MCF 10A (cell line): ENCODE data around the gene NODAL. TPM values are rescaled to one million over a fixed set of nuclear protein-coding genes. Genes with fewer than 3 reads are reported as not detected.
"Not testable (repeated sequence)": the region's sequence is repeated elsewhere in the genome, so short reads cannot be mapped to it uniquely, and the experiment has no call there.

Source experiments
- Bru-seq: library from RNA; stranded (reverse); fragments of 400-500 nt; gene quantifications from one replicate; lab custom pipeline; 2021; lab: Mats Ljungman, UMichigan
- BruChase-seq, 2 experiments: library from RNA; stranded (reverse); fragments of 400-500 nt; gene quantifications; one replicate each; lab custom pipeline; 2021; lab: Mats Ljungman, UMichigan
- BruUV-seq: library from RNA; stranded (reverse); fragments of 400-500 nt; replicated peaks from 2 replicates; lab custom pipeline; 2021; lab: Mats Ljungman, UMichigan
- CTCF ChIA-PET: fragments of 300-600 bp; sonication (Branson Sonifier 250); formaldehyde crosslinking; extraction: SDS; loops from one replicate; lab custom pipeline; 2021; ENCODE audit warnings: antibody characterized with exemption, inconsistent platforms; lab: Yijun Ruan, JAX
- POLR2A ChIA-PET: fragments of 300-600, 350-650 bp; sonication (Branson Sonifier 250); formaldehyde crosslinking; extraction: SDS; loops from one replicate; lab custom pipeline; 2020; ENCODE audit warnings: antibody characterized with exemption, inconsistent platforms; lab: Yijun Ruan, JAX
- DNase-seq: peaks from one replicate; pipeline ENCODE4 v3.0.0-alpha.2; 2018; ENCODE audit not compliant: unreplicated experiment
- H3K27ac Mint-ChIP-seq: one replicate; pipeline ENCODE4 v1.8.0; 2022; ENCODE audit warnings: mild to moderate bottlenecking, low read depth, mixed read lengths; ENCODE audit not compliant: unreplicated experiment
- H3K27me3 Mint-ChIP-seq: one replicate; pipeline ENCODE4 v1.8.0; 2022; ENCODE audit warnings: mixed read lengths; ENCODE audit not compliant: insufficient read depth, unreplicated experiment
- H3K36me3 Mint-ChIP-seq: one replicate; pipeline ENCODE4 v1.8.0; 2022; ENCODE audit warnings: mild to moderate bottlenecking, moderate library complexity, mixed read lengths; ENCODE audit not compliant: insufficient read depth, unreplicated experiment
- H3K4me1 Mint-ChIP-seq: one replicate; pipeline ENCODE4 v1.8.0; 2022; ENCODE audit warnings: mixed read lengths; ENCODE audit not compliant: insufficient read depth, unreplicated experiment
- H3K4me3 Mint-ChIP-seq: one replicate; pipeline ENCODE4 v1.8.0; 2022; ENCODE audit warnings: mild to moderate bottlenecking, moderate library complexity, mixed read lengths; ENCODE audit not compliant: unreplicated experiment
- H3K9me3 Mint-ChIP-seq: one replicate; pipeline ENCODE4 v1.8.0; 2022; ENCODE audit warnings: mixed read lengths; ENCODE audit not compliant: unreplicated experiment
- intact Hi-C: fragments of 100-400 bp; cut with micrococcal nuclease; formaldehyde crosslinking; loops from 2 replicates; pipeline ENCODE4 v1.14.1; 2022
- long read RNA-seq: library from polyadenylated mRNA; stranded (forward); transcript quantifications from one replicate; pipeline ENCODE4 v2.0.0, GENCODE V29; 2022
- total RNA-seq: library from RNA; stranded (reverse); gene quantifications from 2 replicates; pipeline ENCODE4 v1.2.3, GENCODE V29; 2022
- TF ChIP-seq, protein P1 (sequence below): fragments of 200-600 bp; IDR thresholded peaks from one replicate; pipeline ENCODE4 v1.8.0; 2022; ENCODE audit warnings: antibody characterized with exemption, mild to moderate bottlenecking; ENCODE audit not compliant: unreplicated experiment

The NODAL gene
- total RNA-seq (not detected in 2 replicates), Bru-seq, nascent RNA (not detected), BruChase-seq, experiment 1, labeled RNA remaining after a 6-hour chase (not detected), BruChase-seq, experiment 2, labeled RNA remaining after a 2-hour chase (not detected)
- long read RNA-seq = 0 reads

DNA sequence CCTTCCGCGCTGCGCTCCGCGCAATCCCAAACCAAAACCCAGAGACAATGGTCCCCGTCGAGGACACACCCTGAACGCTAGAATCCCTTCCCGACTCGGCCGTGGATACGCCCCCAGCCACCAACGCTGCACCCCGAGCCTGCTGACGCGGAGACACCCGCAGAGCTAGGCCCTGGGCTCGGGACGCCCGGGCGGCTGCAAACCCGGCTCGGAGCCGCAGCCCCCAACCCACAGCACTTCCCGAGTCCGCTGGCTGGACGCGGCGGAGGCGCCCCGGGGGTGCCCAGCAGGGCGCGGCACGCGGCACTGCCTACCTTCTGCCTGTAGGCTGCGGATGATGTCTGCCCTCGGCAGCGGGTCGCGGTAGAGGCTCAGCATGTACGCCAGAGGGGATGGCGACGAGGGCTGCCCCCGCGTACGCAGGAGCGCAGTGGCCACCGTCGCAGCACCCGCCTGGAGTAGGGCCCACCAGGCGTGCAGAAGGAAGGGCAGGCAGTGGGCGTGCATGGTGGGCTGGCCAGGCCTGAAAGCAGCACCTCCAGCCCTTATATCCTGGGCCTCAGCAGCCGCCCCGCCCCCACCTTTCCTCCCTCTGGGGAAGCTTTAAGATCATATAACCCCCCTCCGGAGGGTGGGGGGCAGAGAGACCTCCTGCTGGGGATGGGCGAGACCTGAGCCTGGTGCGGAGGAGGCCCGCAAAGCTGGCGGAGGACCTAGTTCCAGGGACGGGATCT lies at the start of gene NODAL:
TSS of gene NODAL (minus strand) at position 521 of the 734 bp plus-strand sequence. CDS start at position 507, 14 bp downstream.
- DNase-seq = no peak
- ChIA-PET CTCF (no interaction called here), POLR2A (no interaction called here)
- Mint-ChIP-seq H3K27me3 (peaks cover 13% of the 10 kb centered on the region), H3K4me1 (no peaks in the 10 kb centered on the region), H3K36me3 (no peaks in the 10 kb centered on the region), H3K9me3 (no peaks in the 10 kb centered on the region), H3K27ac (no peak within 1 kb of the TSS), H3K4me3 (no peak within 1 kb of the TSS)
- intact Hi-C loops = no loop called here
- no TSS peak for BruUV-seq
- TF ChIP-seq, protein P1, sequence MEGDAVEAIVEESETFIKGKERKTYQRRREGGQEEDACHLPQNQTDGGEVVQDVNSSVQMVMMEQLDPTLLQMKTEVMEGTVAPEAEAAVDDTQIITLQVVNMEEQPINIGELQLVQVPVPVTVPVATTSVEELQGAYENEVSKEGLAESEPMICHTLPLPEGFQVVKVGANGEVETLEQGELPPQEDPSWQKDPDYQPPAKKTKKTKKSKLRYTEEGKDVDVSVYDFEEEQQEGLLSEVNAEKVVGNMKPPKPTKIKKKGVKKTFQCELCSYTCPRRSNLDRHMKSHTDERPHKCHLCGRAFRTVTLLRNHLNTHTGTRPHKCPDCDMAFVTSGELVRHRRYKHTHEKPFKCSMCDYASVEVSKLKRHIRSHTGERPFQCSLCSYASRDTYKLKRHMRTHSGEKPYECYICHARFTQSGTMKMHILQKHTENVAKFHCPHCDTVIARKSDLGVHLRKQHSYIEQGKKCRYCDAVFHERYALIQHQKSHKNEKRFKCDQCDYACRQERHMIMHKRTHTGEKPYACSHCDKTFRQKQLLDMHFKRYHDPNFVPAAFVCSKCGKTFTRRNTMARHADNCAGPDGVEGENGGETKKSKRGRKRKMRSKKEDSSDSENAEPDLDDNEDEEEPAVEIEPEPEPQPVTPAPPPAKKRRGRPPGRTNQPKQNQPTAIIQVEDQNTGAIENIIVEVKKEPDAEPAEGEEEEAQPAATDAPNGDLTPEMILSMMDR = no peak

DNA sequence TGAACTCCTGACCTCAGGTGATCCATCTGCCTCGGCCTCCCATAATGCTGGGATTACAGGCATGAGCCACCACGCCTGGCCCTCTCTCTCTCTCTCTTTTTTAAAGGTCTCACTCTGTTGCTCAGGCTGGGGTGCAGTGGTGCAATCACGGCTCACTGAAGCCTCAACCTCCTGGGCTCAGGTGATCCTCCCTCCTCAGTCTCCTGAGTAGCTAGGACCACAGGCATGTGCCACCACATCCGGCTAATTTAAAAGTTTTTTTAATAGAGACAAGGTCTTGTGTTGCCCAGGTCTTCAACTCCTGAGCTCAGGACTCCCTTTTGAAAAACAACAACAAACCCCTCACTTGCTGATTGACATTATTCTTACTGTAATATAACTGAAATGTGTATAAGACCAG lies 48.7 kb upstream of the NODAL start:
- Mint-ChIP-seq H3K27me3 (peaks cover 23% of the 10 kb centered on the region), H3K9me3 (no peaks in the 10 kb centered on the region), H3K4me3 (no peak overlapping the region), H3K36me3 (no peaks in the 10 kb centered on the region), H3K4me1 (no peaks in the 10 kb centered on the region), H3K27ac (no peak overlapping the region)
- ChIA-PET CTCF (interaction anchor here (0.7 kb wide), 1 partner anchor 29 kb away, joined by 3 read pairs; no protein-coding TSS in a partner anchor), POLR2A (interaction anchor here (0.7 kb wide), 1 partner anchor 13 kb away, joined by 3 read pairs; no protein-coding TSS in a partner anchor)
- DNase-seq = no peak
- intact Hi-C loops = no loop called here
- BruUV-seq = no TSS peak
- TF ChIP-seq, protein P1 = no peak

DNA sequence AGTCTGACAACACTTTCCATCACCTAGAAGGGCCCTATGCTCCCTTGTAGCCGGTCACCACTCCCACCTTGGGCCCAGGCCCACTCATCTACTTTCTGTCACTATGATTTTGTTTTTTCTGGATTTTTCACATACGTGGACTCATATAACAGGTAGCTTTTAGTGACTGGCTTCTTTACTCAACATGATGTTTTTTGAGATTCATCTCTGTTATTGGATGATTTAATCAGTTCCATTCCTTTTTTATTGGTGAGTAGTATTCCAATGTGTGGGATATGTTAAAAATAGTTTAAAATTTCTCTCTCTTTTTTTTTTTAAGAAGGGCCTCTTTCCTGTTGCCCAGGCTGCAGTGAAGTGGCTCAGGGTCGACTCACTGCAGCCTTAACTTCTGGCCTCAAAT lies 46.3 kb upstream of the NODAL start:
- H3K4me3 Mint-ChIP-seq = no peak overlapping the region
- H3K36me3 Mint-ChIP-seq = no peaks in the 10 kb centered on the region
- TF ChIP-seq, protein P1 = no peak
- CTCF ChIA-PET = interaction anchor here (1.0 kb wide), 2 partner anchors 27 to 53 kb away, joined by 3 to 5 read pairs; no protein-coding TSS in a partner anchor
- H3K27ac Mint-ChIP-seq = no peak overlapping the region
- no peaks in the 10 kb centered on the region for H3K4me1 Mint-ChIP-seq
- DNase-seq = no peak
- intact Hi-C loops = no loop called here
- POLR2A ChIA-PET = no interaction called here
- no TSS peak for BruUV-seq
- H3K9me3 Mint-ChIP-seq = no peaks in the 10 kb centered on the region
- no peaks in the 10 kb centered on the region for H3K27me3 Mint-ChIP-seq

DNA sequence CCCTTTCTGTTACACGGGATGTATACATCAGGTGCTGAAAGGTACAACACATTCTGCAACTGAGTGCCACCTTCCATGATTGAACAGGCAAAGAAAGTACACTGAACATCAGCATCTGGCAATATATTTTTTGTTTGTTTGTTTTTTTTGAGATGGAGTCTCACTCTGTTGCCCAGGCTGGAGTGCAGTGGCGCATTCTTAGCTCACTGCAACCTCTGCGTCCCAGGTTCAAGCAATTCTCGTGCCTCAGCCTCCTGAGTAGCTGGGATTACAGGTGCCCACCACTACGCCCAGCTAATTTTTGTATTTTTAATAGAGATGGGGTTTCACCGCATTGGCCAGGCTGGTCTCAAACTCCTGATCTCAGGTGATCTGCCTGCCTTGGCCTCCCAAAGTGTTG lies 42.4 kb upstream of the NODAL start:
- H3K9me3 Mint-ChIP-seq, H3K27ac Mint-ChIP-seq, H3K36me3 Mint-ChIP-seq, H3K4me3 Mint-ChIP-seq, H3K4me1 Mint-ChIP-seq, DNase-seq, CTCF ChIA-PET, intact Hi-C loops, BruUV-seq, H3K27me3 Mint-ChIP-seq: not testable (repeated sequence)
- POLR2A ChIA-PET = interaction anchor here (0.6 kb wide), 1 partner anchor 79 kb away, joined by 3 read pairs; no protein-coding TSS in a partner anchor
